H1 (cell line): ENCODE data around the gene GSC.

Source experiments
- JUN ChIP-seq: IDR thresholded peaks from 2 replicates; pipeline ENCODE4 v1.6.1; 2011; ENCODE audit warnings: low read depth, mild to moderate bottlenecking, improper control_type of control experiment, low read length
- TF ChIP-seq, protein P1 (sequence below), 3 experiments: IDR thresholded peaks; 1 replicate in 2 of 3; 2 replicates in 1 of 3; pipeline versions ENCODE4 v1.5.1 to v1.6.1; 2011; ENCODE audit warnings: low read length in 3 of 3, mild to moderate bottlenecking in 3 of 3, inconsistent platforms in 2 of 3, low read depth in 1 of 3, moderate library complexity in 1 of 3; ENCODE audit not compliant: insufficient read depth in 1 of 3; ENCODE audit errors: control extremely low read depth in 1 of 3

DNA sequence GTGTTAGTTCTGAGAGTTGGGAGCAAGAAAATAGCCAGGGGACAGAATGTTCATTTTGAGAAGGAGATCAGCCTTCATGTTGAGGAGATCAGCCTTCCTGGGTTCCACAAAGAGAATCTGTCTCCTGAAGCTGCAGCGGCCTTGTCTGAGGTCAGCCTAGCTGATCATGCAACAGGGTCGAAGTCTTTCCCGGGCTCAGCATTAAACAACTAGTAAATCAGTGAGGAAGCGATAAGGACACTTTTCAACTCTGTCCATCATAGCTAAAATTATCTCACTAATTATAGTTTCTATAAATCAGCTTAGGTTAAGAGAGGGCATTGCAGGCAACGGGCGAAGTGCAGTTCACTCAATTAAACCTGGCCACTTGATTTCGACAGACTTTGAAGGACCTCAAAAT is 7.5 kb downstream of the GSC start:
- TF ChIP-seq, protein P1, sequence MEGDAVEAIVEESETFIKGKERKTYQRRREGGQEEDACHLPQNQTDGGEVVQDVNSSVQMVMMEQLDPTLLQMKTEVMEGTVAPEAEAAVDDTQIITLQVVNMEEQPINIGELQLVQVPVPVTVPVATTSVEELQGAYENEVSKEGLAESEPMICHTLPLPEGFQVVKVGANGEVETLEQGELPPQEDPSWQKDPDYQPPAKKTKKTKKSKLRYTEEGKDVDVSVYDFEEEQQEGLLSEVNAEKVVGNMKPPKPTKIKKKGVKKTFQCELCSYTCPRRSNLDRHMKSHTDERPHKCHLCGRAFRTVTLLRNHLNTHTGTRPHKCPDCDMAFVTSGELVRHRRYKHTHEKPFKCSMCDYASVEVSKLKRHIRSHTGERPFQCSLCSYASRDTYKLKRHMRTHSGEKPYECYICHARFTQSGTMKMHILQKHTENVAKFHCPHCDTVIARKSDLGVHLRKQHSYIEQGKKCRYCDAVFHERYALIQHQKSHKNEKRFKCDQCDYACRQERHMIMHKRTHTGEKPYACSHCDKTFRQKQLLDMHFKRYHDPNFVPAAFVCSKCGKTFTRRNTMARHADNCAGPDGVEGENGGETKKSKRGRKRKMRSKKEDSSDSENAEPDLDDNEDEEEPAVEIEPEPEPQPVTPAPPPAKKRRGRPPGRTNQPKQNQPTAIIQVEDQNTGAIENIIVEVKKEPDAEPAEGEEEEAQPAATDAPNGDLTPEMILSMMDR (IDR thresholded peaks at IDR 0.05; ENCODE audit: control extremely low read depth in 1 of 3, insufficient read depth in 1 of 3, low read depth in 1 of 3, low read length in 3 of 3) = no peak
- no peak for TF ChIP-seq JUN
